GM12878 (cell line): ENCODE measurements around the gene DHRS1. TPM values are rescaled to one million over a fixed set of nuclear protein-coding genes. Genes with fewer than 3 reads are reported as not detected.

ENCODE experiments used
- ATF7 ChIP-seq: fragments of 450-650 bp; IDR thresholded peaks from 2 replicates; pipeline ENCODE4 v1.6.1; 2016; ENCODE audit warnings: low read depth, mild to moderate bottlenecking
- CHD1 ChIP-seq: IDR thresholded peaks from 2 replicates; pipeline ENCODE4 v1.6.1; 2012; ENCODE audit warnings: low read depth, low read length, improper control_type of control experiment
- EP300 ChIP-seq, 2 experiments: fragments of 150-350 bp in 1 of 2; IDR thresholded peaks; 2 replicates each; pipeline ENCODE4 v1.6.1; 2011 to 2012; ENCODE audit warnings: low read depth in 2 of 2, low read length in 2 of 2, borderline replicate concordance in 1 of 2, improper control_type of control experiment in 1 of 2, inconsistent platforms in 1 of 2; ENCODE audit not compliant: control insufficient read depth in 1 of 2
- HDAC6 ChIP-seq: fragments of 200-600 bp; sonication (generic); IDR thresholded peaks from one replicate; pipeline ENCODE4 v1.8.0; 2017; ENCODE audit warnings: antibody characterized with exemption; ENCODE audit not compliant: unreplicated experiment
- HDGF ChIP-seq: fragments of 450-650 bp; IDR thresholded peaks from 2 replicates; pipeline ENCODE4 v1.6.1; 2016; ENCODE audit warnings: antibody characterized with exemption
- JUNB ChIP-seq: IDR thresholded peaks from 2 replicates; pipeline ENCODE4 v1.6.1; 2016; ENCODE audit warnings: antibody characterized with exemption, mild to moderate bottlenecking
- JUND ChIP-seq: IDR thresholded peaks from 2 replicates; pipeline ENCODE4 v1.6.1; 2012; ENCODE audit warnings: low read depth, mild to moderate bottlenecking, low read length, improper control_type of control experiment, moderate library complexity
- RAD51 ChIP-seq: fragments of 450-650 bp; IDR thresholded peaks from 2 replicates; pipeline ENCODE4 v1.6.1; 2016; ENCODE audit warnings: moderate library complexity, mild to moderate bottlenecking, inconsistent platforms
- SPI1 ChIP-seq: IDR thresholded peaks from 2 replicates; pipeline ENCODE4 v1.6.1; 2011; ENCODE audit warnings: low read depth, mild to moderate bottlenecking, low read length, moderate library complexity, borderline replicate concordance; ENCODE audit not compliant: insufficient read depth
- STAT1 ChIP-seq: fragments of 450-650 bp; conservative IDR thresholded peaks from 2 replicates; pipeline ENCODE4 v1.6.1; 2014; ENCODE audit warnings: antibody characterized with exemption, mild to moderate bottlenecking
- TCF12 ChIP-seq: IDR thresholded peaks from 2 replicates; pipeline ENCODE4 v1.6.1; 2011; ENCODE audit warnings: low read depth, mild to moderate bottlenecking, low read length
- ZZZ3 ChIP-seq: IDR thresholded peaks from 2 replicates; pipeline ENCODE4 v1.6.1; 2011; ENCODE audit warnings: low read depth; ENCODE audit not compliant: control insufficient read depth, insufficient read length
- polyA plus RNA-seq, 11 experiments: library from polyadenylated mRNA; depleted of rRNA in 4 of 11; unstranded in 6 of 11; stranded (reverse) in 5 of 11; fragments of >200 nt; fragmentation: Nextera tagmentation in 4 of 11; fragmentation: Illumina TruSeq in 1 of 11; extraction: Ambion mirVana in 4 of 11; extraction: Trizol in 1 of 11; gene quantifications; 1 replicate in 1 of 11; 2 replicates in 10 of 11; pipeline versions ENCODE4 v1.2.1 to v1.2.3, GENCODE V29; 2011 to 2016; ENCODE audit warnings: inconsistent platforms in 2 of 11, missing spikeins in 2 of 11, low read depth in 1 of 11
- total RNA-seq, 4 experiments: library from RNA; depleted of rRNA in 3 of 4; stranded (reverse); fragments of >200 nt in 3 of 4; fragmentation: Illumina TruSeq in 1 of 4; extraction: Trizol in 1 of 4; gene quantifications; 2 replicates each; pipeline versions ENCODE4 v1.2.1 to v1.2.3, GENCODE V29; 2013 to 2021
- TF ChIP-seq, protein P1 (sequence below): fragments of 450-650 bp; formaldehyde crosslinking; IDR thresholded peaks from 2 replicates; pipeline ENCODE4 v1.4.0; 2020; ENCODE audit warnings: mild to moderate bottlenecking, moderate library complexity
- TF ChIP-seq, protein P2 (sequence below): fragments of 150-350 bp; IDR thresholded peaks from 2 replicates; pipeline ENCODE4 v1.6.1; 2014; ENCODE audit warnings: mild to moderate bottlenecking, low read depth, low read length
- TF ChIP-seq, protein P3 (sequence below): IDR thresholded peaks from 2 replicates; pipeline ENCODE4 v1.6.1; 2012; ENCODE audit warnings: improper control_type of control experiment, low read depth, low read length; ENCODE audit not compliant: insufficient replicate concordance
- TF ChIP-seq, protein P4 (sequence below): IDR thresholded peaks from 2 replicates; pipeline ENCODE4 v1.6.1; 2012; ENCODE audit warnings: low read depth, low read length, improper control_type of control experiment

The DHRS1 gene
- total and polyA plus RNA-seq, 10 of the 15 experiments (the other 5 are each of a cell fraction or from before 2014, with no cell fraction given) = 12.1 to 45.0 (median 25.7) TPM

DNA sequence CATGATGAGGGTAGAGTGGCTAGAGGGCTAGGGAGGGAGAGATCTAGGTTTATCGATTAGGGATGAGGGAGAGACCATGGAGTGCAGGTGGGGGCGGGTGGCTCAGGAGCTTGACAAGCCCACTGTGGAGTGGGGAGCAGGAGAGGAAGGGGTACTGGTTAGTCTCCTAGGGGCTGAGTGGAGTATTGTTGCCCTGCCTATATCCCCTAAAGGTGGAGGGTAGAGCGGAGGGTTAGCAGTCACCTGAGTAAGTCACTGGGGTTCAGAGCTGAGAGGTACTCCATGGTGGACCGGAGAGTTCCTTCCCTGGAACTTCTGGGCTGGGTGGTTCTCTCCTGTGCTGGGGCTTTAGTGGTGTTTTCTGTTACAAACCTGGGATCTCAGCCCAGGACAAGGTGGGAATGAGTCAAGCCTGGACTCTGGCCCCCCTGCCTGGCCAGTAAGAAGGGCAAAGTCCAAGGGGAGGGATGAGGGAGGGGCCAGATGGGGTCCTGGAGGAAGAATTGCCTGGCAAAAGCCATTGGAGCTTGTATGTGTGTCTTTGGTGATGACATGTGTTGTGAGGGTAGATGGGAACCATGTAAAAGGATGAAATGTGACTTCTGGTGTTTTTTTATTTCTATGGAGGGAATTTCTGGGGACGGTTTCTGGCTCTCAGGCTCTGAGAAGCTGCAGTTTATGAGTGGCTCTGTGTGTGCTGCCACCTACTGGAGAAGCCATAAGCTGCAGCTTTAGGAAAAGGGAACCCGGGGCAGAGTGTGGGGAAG, 8.2 kb upstream of the DHRS1 start, which contains the start of gene CIDEB (continued):
- TF ChIP-seq, protein P1, sequence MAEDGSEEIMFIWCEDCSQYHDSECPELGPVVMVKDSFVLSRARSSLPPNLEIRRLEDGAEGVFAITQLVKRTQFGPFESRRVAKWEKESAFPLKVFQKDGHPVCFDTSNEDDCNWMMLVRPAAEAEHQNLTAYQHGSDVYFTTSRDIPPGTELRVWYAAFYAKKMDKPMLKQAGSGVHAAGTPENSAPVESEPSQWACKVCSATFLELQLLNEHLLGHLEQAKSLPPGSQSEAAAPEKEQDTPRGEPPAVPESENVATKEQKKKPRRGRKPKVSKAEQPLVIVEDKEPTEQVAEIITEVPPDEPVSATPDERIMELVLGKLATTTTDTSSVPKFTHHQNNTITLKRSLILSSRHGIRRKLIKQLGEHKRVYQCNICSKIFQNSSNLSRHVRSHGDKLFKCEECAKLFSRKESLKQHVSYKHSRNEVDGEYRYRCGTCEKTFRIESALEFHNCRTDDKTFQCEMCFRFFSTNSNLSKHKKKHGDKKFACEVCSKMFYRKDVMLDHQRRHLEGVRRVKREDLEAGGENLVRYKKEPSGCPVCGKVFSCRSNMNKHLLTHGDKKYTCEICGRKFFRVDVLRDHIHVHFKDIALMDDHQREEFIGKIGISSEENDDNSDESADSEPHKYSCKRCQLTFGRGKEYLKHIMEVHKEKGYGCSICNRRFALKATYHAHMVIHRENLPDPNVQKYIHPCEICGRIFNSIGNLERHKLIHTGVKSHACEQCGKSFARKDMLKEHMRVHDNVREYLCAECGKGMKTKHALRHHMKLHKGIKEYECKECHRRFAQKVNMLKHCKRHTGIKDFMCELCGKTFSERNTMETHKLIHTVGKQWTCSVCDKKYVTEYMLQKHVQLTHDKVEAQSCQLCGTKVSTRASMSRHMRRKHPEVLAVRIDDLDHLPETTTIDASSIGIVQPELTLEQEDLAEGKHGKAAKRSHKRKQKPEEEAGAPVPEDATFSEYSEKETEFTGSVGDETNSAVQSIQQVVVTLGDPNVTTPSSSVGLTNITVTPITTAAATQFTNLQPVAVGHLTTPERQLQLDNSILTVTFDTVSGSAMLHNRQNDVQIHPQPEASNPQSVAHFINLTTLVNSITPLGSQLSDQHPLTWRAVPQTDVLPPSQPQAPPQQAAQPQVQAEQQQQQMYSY = no peak
- TF ChIP-seq ATF7 (0 out of 2 replicates have a peak, but pooled peaks have one; percentile 21), JUND (no peak), RAD51 (no peak), HDGF (peak; percentile 82), EP300 (IDR thresholded peaks at IDR 0.05; ENCODE audit: borderline replicate concordance in 1 of 2, control insufficient read depth in 1 of 2, low read depth in 2 of 2, low read length in 2 of 2) (no peak), HDAC6 (no peak), JUNB (no peak), TCF12 (no peak), SPI1 (peak; percentile 81; the same call in 1 of the 2 replicates), ZZZ3 (no peak), CHD1 (no peak), STAT1 (no peak)
- TF ChIP-seq, protein P2, sequence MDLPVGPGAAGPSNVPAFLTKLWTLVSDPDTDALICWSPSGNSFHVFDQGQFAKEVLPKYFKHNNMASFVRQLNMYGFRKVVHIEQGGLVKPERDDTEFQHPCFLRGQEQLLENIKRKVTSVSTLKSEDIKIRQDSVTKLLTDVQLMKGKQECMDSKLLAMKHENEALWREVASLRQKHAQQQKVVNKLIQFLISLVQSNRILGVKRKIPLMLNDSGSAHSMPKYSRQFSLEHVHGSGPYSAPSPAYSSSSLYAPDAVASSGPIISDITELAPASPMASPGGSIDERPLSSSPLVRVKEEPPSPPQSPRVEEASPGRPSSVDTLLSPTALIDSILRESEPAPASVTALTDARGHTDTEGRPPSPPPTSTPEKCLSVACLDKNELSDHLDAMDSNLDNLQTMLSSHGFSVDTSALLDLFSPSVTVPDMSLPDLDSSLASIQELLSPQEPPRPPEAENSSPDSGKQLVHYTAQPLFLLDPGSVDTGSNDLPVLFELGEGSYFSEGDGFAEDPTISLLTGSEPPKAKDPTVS = no peak
- TF ChIP-seq, protein P3, sequence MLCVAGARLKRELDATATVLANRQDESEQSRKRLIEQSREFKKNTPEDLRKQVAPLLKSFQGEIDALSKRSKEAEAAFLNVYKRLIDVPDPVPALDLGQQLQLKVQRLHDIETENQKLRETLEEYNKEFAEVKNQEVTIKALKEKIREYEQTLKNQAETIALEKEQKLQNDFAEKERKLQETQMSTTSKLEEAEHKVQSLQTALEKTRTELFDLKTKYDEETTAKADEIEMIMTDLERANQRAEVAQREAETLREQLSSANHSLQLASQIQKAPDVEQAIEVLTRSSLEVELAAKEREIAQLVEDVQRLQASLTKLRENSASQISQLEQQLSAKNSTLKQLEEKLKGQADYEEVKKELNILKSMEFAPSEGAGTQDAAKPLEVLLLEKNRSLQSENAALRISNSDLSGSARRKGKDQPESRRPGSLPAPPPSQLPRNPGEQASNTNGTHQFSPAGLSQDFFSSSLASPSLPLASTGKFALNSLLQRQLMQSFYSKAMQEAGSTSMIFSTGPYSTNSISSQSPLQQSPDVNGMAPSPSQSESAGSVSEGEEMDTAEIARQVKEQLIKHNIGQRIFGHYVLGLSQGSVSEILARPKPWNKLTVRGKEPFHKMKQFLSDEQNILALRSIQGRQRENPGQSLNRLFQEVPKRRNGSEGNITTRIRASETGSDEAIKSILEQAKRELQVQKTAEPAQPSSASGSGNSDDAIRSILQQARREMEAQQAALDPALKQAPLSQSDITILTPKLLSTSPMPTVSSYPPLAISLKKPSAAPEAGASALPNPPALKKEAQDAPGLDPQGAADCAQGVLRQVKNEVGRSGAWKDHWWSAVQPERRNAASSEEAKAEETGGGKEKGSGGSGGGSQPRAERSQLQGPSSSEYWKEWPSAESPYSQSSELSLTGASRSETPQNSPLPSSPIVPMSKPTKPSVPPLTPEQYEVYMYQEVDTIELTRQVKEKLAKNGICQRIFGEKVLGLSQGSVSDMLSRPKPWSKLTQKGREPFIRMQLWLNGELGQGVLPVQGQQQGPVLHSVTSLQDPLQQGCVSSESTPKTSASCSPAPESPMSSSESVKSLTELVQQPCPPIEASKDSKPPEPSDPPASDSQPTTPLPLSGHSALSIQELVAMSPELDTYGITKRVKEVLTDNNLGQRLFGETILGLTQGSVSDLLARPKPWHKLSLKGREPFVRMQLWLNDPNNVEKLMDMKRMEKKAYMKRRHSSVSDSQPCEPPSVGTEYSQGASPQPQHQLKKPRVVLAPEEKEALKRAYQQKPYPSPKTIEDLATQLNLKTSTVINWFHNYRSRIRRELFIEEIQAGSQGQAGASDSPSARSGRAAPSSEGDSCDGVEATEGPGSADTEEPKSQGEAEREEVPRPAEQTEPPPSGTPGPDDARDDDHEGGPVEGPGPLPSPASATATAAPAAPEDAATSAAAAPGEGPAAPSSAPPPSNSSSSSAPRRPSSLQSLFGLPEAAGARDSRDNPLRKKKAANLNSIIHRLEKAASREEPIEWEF = no peak
- TF ChIP-seq, protein P4, sequence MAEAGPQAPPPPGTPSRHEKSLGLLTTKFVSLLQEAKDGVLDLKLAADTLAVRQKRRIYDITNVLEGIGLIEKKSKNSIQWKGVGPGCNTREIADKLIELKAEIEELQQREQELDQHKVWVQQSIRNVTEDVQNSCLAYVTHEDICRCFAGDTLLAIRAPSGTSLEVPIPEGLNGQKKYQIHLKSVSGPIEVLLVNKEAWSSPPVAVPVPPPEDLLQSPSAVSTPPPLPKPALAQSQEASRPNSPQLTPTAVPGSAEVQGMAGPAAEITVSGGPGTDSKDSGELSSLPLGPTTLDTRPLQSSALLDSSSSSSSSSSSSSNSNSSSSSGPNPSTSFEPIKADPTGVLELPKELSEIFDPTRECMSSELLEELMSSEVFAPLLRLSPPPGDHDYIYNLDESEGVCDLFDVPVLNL = no peak
